HepG2 (cell line): ENCODE results near the gene GFER. TPM values are rescaled to one million over a fixed set of nuclear protein-coding genes. Genes with fewer than 3 reads are reported as not detected.
A peak's percentile ranks its signal among the peaks of the same experiment; 100 is the strongest.

Source experiments
- AGO2 ChIP-seq: fragments of 200-400 bp; formaldehyde crosslinking; optimal IDR thresholded peaks from 2 replicates; pipeline ENCODE3; 2017; ENCODE audit warnings: mild to moderate bottlenecking, low read depth, low read length, moderate library complexity
- ATRX ChIP-seq: sonication (generic); formaldehyde crosslinking; IDR thresholded peaks from 2 replicates; pipeline ENCODE4 v1.4.0; 2020; ENCODE audit warnings: missing genetic modification reagents, borderline replicate concordance
- FOXK1 ChIP-seq: sonication (generic); formaldehyde crosslinking; IDR thresholded peaks from 2 replicates; pipeline ENCODE4 v1.4.0; 2020; ENCODE audit warnings: low read depth, missing genetic modification reagents, borderline replicate concordance
- FOXO1 ChIP-seq: sonication (generic); formaldehyde crosslinking; IDR thresholded peaks from 2 replicates; pipeline ENCODE4 v1.4.0; 2020; ENCODE audit warnings: missing genetic modification reagents
- GMEB1 ChIP-seq: sonication (generic); formaldehyde crosslinking; IDR thresholded peaks from 2 replicates; pipeline ENCODE4 v1.5.1; 2020; ENCODE audit warnings: missing genetic modification reagents, mild to moderate bottlenecking, borderline replicate concordance
- HOMEZ ChIP-seq: IDR thresholded peaks from 2 replicates; pipeline ENCODE4 v1.6.1; 2016; ENCODE audit warnings: low read depth
- KDM4B ChIP-seq: sonication (generic); formaldehyde crosslinking; IDR thresholded peaks from 2 replicates; pipeline ENCODE4 v1.4.0; 2020; ENCODE audit warnings: missing genetic modification reagents
- KDM5B ChIP-seq: sonication (generic); formaldehyde crosslinking; IDR thresholded peaks from 2 replicates; pipeline ENCODE4 v1.4.0; 2020; ENCODE audit warnings: missing genetic modification reagents, mild to moderate bottlenecking, borderline replicate concordance
- LCORL ChIP-seq, 2 experiments: fragments of 450-650 bp in 1 of 2; sonication (generic) in 1 of 2; formaldehyde crosslinking in 1 of 2; IDR thresholded peaks; 2 replicates each; pipeline versions ENCODE4 v1.5.0 to v1.6.1; 2017 to 2020; ENCODE audit warnings: antibody characterized with exemption in 1 of 2, missing genetic modification reagents in 1 of 2
- MED1 ChIP-seq: sonication (generic); formaldehyde crosslinking; IDR thresholded peaks from 2 replicates; pipeline ENCODE4 v1.4.0; 2020; ENCODE audit warnings: missing genetic modification reagents
- MLX ChIP-seq: IDR thresholded peaks from 2 replicates; pipeline ENCODE4 v1.6.1; 2016
- PATZ1 ChIP-seq: sonication (generic); formaldehyde crosslinking; IDR thresholded peaks from 2 replicates; pipeline ENCODE4 v1.4.0; 2020; ENCODE audit warnings: missing genetic modification reagents
- PHF20 ChIP-seq: sonication (generic); formaldehyde crosslinking; IDR thresholded peaks from 2 replicates; pipeline ENCODE4 v1.5.0; 2020; ENCODE audit warnings: mild to moderate bottlenecking, missing genetic modification reagents
- THAP11 ChIP-seq: IDR thresholded peaks from 2 replicates; pipeline ENCODE4 v1.6.1; 2016; ENCODE audit warnings: missing biosample characterization, missing genetic modification reagents
- ZFX ChIP-seq: sonication (generic); formaldehyde crosslinking; IDR thresholded peaks from 2 replicates; pipeline ENCODE4 v1.4.0; 2020; ENCODE audit warnings: mild to moderate bottlenecking, low read depth, missing genetic modification reagents, moderate library complexity
- ZNF414 ChIP-seq: sonication (generic); formaldehyde crosslinking; IDR thresholded peaks from 2 replicates; pipeline ENCODE4 v1.5.0; 2020; ENCODE audit warnings: missing genetic modification reagents
- ZNF451 ChIP-seq: sonication (generic); formaldehyde crosslinking; IDR thresholded peaks from 2 replicates; pipeline ENCODE4 v1.5.0; 2020; ENCODE audit warnings: mild to moderate bottlenecking, missing genetic modification reagents
- ZNF547 ChIP-seq: sonication (generic); formaldehyde crosslinking; IDR thresholded peaks from 2 replicates; pipeline ENCODE4 v1.5.1; 2020; ENCODE audit warnings: mild to moderate bottlenecking, missing genetic modification reagents
- ZNF549 ChIP-seq: sonication (generic); formaldehyde crosslinking; IDR thresholded peaks from 2 replicates; pipeline ENCODE4 v1.5.0; 2020; ENCODE audit warnings: missing genetic modification reagents
- ZNF563 ChIP-seq: sonication (generic); formaldehyde crosslinking; IDR thresholded peaks from 2 replicates; pipeline ENCODE4 v1.8.0; 2022; ENCODE audit warnings: mild to moderate bottlenecking, moderate library complexity, missing genetic modification reagents
- ZNF781 ChIP-seq: sonication (generic); formaldehyde crosslinking; IDR thresholded peaks from 2 replicates; pipeline ENCODE4 v1.5.1; 2020; ENCODE audit warnings: borderline replicate concordance, mild to moderate bottlenecking, missing genetic modification reagents; ENCODE audit errors: not compliant biosample characterization
- polyA plus RNA-seq, 8 experiments: library from polyadenylated mRNA; depleted of rRNA in 3 of 8; stranded (reverse) in 7 of 8; unstranded in 1 of 8; fragments of >200 nt; fragmentation: Illumina TruSeq in 4 of 8; extraction: Trizol in 4 of 8; gene quantifications; 2 replicates each; pipeline versions ENCODE4 v1.2.1 to v1.2.3, GENCODE V29; 2011 to 2016; ENCODE audit warnings: low read depth in 4 of 8, missing spikeins in 1 of 8, mixed read lengths in 1 of 8; ENCODE audit not compliant: insufficient read depth in 1 of 8
- total RNA-seq, 5 experiments: library from RNA; depleted of rRNA; stranded (reverse); fragments of >200 nt; fragmentation: Illumina TruSeq; extraction: Trizol; gene quantifications; 2 replicates each; pipeline ENCODE4 v1.2.3, GENCODE V29; 2016; ENCODE audit warnings: low read depth in 1 of 5

GFER gene
- total and polyA plus RNA-seq, 2 of the 13 experiments (the other 11 are each of a cell fraction or from before 2014, with no cell fraction given): 28.6 to 71.7 TPM

GRCh38 chr16:2023092-2024031 is 39.4 kb downstream of the GFER start (continued):
- TF ChIP-seq MED1 (CRISPR knock-in tag) (peak; percentile 63; the same call in 1 of the 2 replicates), PATZ1 (peak; percentile 62), FOXK1 (0 out of 2 replicates have a peak, but pooled peaks have one; percentile 26), ZNF547 (CRISPR knock-in tag) (0 out of 2 replicates have a peak, but pooled peaks have one; percentile 36), HOMEZ (peak; percentile 41; the same call in 1 of the 2 replicates), KDM4B (CRISPR knock-in tag) (0 out of 2 replicates have a peak, but pooled peaks have one; percentile 75), PHF20 (CRISPR knock-in tag) (peak; percentile 53; the same call in 1 of the 2 replicates), MLX (CRISPR knock-in tag) (0 out of 2 replicates have a peak, but pooled peaks have one; percentile 25), ZNF781 (CRISPR knock-in tag) (peak; percentile 47), LCORL (IDR thresholded peaks at IDR 0.05) (no peak), LCORL (CRISPR knock-in tag; IDR thresholded peaks at IDR 0.05) (peak; percentile 86; the same call in 1 of the 2 replicates), FOXO1 (peak; percentile 52; the same call in 1 of the 2 replicates), AGO2 (peak; percentile 53), KDM5B (peak; percentile 61; the same call in 1 of the 2 replicates), ZNF414 (no peak), ATRX (CRISPR knock-in tag) (no peak), ZNF563 (peak; percentile 54; the same call in 1 of the 2 replicates), GMEB1 (peak; percentile 64; the same call in 1 of the 2 replicates), ZNF451 (CRISPR knock-in tag) (peak; percentile 46; the same call in 1 of the 2 replicates), ZNF549 (CRISPR knock-in tag) (no peak), THAP11 (peak; percentile 87), ZFX (CRISPR knock-in tag) (peak; percentile 74)
